Nephron progenitor cell (in vitro differentiated cells): ENCODE measurements around the gene CSNK2A3.

ENCODE experiments used
- DNase-seq: peaks from one replicate; pipeline ENCODE4 v3.0.0; 2021
- H3K27ac Mint-ChIP-seq: 2 replicates; pipeline ENCODE4 v1.8.0; 2021; ENCODE audit warnings: mild to moderate bottlenecking, moderate library complexity, mixed read lengths
- H3K27me3 Mint-ChIP-seq: 2 replicates; pipeline ENCODE4 v1.8.0; 2021; ENCODE audit warnings: mild to moderate bottlenecking, low read depth, mixed read lengths; ENCODE audit not compliant: poor library complexity
- H3K36me3 Mint-ChIP-seq: 2 replicates; pipeline ENCODE4 v1.8.0; 2021; ENCODE audit warnings: low read depth, mixed read lengths
- H3K4me1 Mint-ChIP-seq: 2 replicates; pipeline ENCODE4 v1.8.0; 2021; ENCODE audit warnings: mixed read lengths
- H3K4me3 Mint-ChIP-seq: 2 replicates; pipeline ENCODE4 v1.8.0; 2021; ENCODE audit warnings: mild to moderate bottlenecking, moderate library complexity, mixed read lengths
- H3K9me3 Mint-ChIP-seq: 2 replicates; pipeline ENCODE4 v1.8.0; 2021; ENCODE audit warnings: mild to moderate bottlenecking, moderate library complexity, mixed read lengths
- TF ChIP-seq, protein P1 (sequence below): fragments of 200-600 bp; sonication (generic); IDR thresholded peaks from 2 replicates; pipeline ENCODE4 v1.5.0; 2021; ENCODE audit warnings: antibody characterized with exemption

The CSNK2A3 gene

DNA sequence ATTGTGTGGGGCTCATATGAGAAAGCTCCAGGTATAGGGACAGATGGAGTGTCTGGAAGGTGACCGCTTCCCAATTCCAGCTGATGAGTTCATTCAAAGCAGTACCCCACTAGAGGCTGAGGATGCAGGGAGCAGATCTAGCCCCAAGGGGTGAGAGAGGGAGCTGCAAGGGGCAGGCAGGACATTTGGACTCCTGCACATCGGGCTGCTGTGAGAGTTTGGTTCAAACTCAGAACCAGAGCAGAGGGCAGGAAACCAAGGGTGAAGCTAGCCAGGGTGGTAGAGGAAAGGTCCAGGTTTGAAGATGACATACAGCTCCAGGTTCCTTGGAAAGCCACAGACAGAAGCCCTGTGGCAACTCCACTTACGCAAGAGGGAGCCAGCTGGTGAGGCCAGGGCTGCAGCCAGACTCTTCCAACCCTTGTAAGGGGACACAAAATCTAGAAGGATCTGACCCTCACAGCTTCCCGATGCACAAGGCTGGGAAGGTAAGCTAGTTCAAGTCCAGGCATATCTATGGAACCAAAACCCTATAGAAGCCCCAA is 1.9 kb downstream of the CSNK2A3 start:
- no peaks in the 10 kb centered on the region for H3K9me3 Mint-ChIP-seq
- no peak overlapping the region for H3K4me3 Mint-ChIP-seq
- no peak for DNase-seq
- peaks cover 27% of the 10 kb centered on the region for H3K4me1 Mint-ChIP-seq
- no peaks in the 10 kb centered on the region for H3K36me3 Mint-ChIP-seq
- TF ChIP-seq, protein P1, sequence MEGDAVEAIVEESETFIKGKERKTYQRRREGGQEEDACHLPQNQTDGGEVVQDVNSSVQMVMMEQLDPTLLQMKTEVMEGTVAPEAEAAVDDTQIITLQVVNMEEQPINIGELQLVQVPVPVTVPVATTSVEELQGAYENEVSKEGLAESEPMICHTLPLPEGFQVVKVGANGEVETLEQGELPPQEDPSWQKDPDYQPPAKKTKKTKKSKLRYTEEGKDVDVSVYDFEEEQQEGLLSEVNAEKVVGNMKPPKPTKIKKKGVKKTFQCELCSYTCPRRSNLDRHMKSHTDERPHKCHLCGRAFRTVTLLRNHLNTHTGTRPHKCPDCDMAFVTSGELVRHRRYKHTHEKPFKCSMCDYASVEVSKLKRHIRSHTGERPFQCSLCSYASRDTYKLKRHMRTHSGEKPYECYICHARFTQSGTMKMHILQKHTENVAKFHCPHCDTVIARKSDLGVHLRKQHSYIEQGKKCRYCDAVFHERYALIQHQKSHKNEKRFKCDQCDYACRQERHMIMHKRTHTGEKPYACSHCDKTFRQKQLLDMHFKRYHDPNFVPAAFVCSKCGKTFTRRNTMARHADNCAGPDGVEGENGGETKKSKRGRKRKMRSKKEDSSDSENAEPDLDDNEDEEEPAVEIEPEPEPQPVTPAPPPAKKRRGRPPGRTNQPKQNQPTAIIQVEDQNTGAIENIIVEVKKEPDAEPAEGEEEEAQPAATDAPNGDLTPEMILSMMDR, result no peak
- H3K27ac Mint-ChIP-seq, result no peak overlapping the region
- peaks cover 13% of the 10 kb centered on the region for H3K27me3 Mint-ChIP-seq

DNA sequence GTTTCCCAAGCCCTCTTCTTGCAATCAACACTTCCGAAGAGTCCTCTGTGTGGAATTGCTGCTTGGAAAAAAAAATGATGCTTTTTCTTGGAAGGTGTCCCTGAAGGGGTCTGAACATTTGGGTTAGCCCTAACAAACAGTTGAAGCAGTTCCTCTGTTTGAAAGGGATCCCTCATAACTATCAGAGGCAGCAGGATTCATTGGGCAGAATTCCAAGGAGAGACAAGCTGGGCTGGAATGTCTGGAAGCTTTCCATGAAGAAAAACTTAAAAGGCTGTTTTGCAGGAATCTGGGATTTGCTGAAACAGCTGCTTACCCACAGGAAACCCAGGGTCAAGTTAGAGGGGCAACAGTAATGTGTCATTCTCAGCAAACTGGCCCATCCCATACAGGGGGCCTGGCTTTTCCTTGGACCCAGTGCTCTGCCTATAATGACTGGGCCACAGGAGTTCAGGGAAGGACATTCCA is 3.1 kb downstream of the CSNK2A3 start:
- H3K36me3 Mint-ChIP-seq, result no peaks in the 10 kb centered on the region
- H3K27me3 Mint-ChIP-seq, result peaks cover 13% of the 10 kb centered on the region
- H3K9me3 Mint-ChIP-seq, result no peaks in the 10 kb centered on the region
- TF ChIP-seq, protein P1, result no peak
- no peak for DNase-seq
- no peak overlapping the region for H3K4me3 Mint-ChIP-seq
- H3K4me1 Mint-ChIP-seq, result peaks cover 27% of the 10 kb centered on the region
- H3K27ac Mint-ChIP-seq, result peak overlapping the region; percentile 31

GRCh38 chr11:11349106-11349825 is 3.8 kb downstream of the CSNK2A3 start:
- no peaks in the 10 kb centered on the region for H3K36me3 Mint-ChIP-seq
- TF ChIP-seq, protein P1, result no peak
- H3K27ac Mint-ChIP-seq, result no peak overlapping the region
- H3K27me3 Mint-ChIP-seq, result peaks cover 16% of the 10 kb centered on the region
- peaks cover 27% of the 10 kb centered on the region for H3K4me1 Mint-ChIP-seq
- no peak overlapping the region for H3K4me3 Mint-ChIP-seq
- DNase-seq, result no peak
- H3K9me3 Mint-ChIP-seq, result no peaks in the 10 kb centered on the region

DNA sequence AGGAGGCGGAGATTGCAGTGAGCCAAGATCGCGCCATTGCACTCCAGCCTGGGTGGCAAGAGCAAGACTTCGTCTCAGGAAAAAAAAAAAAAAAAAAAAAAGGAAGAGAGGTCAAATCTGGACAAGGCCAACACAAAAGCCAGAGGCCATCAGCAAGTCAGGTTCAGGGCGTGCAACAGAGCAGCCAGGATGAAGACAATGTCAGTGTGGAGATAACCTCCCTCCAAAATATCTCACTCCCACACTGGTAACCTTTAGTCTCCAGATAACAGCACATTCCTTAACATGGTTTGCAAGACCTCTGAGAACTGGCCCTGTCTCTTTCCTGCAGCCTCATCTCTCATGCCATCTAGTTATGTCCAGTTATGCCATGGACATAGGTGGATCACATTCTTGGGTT is 4.7 kb downstream of the CSNK2A3 start:
- H3K27ac Mint-ChIP-seq, result no peak overlapping the region
- H3K36me3 Mint-ChIP-seq, result no peaks in the 10 kb centered on the region
- peaks cover 23% of the 10 kb centered on the region for H3K27me3 Mint-ChIP-seq
- no peaks in the 10 kb centered on the region for H3K9me3 Mint-ChIP-seq
- TF ChIP-seq, protein P1, result no peak
- peaks cover 27% of the 10 kb centered on the region for H3K4me1 Mint-ChIP-seq
- H3K4me3 Mint-ChIP-seq, result no peak overlapping the region
- no peak for DNase-seq

DNA sequence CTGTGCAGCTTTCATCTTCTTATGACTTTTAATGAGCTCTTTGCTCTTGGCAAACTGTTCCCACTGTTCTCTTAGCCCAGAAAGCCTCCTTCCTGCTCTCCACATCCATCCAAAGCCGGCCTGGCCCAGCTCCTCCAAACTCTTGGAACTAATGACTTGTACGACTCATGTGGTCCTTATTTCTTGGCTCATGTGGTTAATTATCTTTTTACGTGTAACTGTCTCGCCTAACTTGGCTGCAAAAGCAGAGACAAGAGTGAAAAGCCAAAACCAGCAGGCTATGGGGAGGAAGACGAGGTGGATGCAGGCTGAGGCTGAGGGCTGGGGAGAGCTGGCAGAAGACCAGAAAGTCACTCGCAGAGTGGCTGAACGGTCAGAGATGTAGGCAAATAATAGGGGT is 5.5 kb downstream of the CSNK2A3 start:
- Mint-ChIP-seq H3K27ac (no peak overlapping the region), H3K4me1 (peaks cover 27% of the 10 kb centered on the region), H3K36me3 (no peaks in the 10 kb centered on the region), H3K9me3 (no peaks in the 10 kb centered on the region), H3K27me3 (peaks cover 23% of the 10 kb centered on the region), H3K4me3 (no peak overlapping the region)
- no peak for DNase-seq
- TF ChIP-seq, protein P1, result no peak

DNA sequence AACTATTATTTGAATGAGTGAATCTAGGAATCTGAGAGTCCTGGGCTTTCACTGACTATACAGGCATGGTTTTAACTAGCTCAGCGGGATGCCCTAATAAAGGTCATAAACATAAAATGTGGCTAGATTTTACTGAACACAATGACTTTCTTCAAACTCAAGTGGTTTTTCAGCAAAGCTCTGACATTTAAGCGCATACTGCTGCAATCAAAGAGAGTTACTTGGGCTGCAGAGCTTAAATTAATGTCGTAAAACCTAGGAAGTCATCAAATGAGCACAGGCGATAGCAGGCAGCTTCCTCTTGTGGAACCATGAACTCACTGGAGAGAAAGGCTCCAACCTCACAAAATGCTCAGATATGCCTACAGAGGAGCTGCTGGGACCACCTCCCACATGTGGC is 6.7 kb downstream of the CSNK2A3 start:
- H3K27me3 Mint-ChIP-seq, result peaks cover 23% of the 10 kb centered on the region
- TF ChIP-seq, protein P1, result no peak
- no peaks in the 10 kb centered on the region for H3K36me3 Mint-ChIP-seq
- peaks cover 27% of the 10 kb centered on the region for H3K4me1 Mint-ChIP-seq
- H3K9me3 Mint-ChIP-seq, result no peaks in the 10 kb centered on the region
- DNase-seq, result no peak
- H3K27ac Mint-ChIP-seq, result no peak overlapping the region
- no peak overlapping the region for H3K4me3 Mint-ChIP-seq
